Right lobe of liver (tissue), 4 donors: Measurements from ENCODE around the gene NDUFA13.

Experiments
- CTCF ChIP-seq, 4 donors: fragments of 200-600 bp in 3 of 4; fragments of 450-650 bp in 1 of 4; IDR thresholded peaks; one replicate each; pipeline versions ENCODE4 v1.5.1 to v1.8.0; 2016 to 2022; ENCODE audit warnings: antibody characterized with exemption in 4 of 4, mild to moderate bottlenecking in 2 of 4
- POLR2A ChIP-seq: fragments of 450-650 bp; IDR thresholded peaks from one replicate; pipeline ENCODE4 v1.6.1; 2017; ENCODE audit warnings: antibody characterized with exemption, mild to moderate bottlenecking
- donor health status: DM: no; HTN: no; CAD: no.
- donor health status: DM: no; HTN: no; CAD: no.
- donor health status: DM: no; HTN: yes; CAD: no.

- TF ChIP-seq CTCF (IDR thresholded peaks at IDR 0.05) (no peak), POLR2A (no peak)
Measured at GRCh38 chr19:19524053-19524452, 8.0 kb downstream of the NDUFA13 start.
